GM19351 (cell line): ENCODE data around the gene LILRB5.
"Not testable (repeated sequence)": the region's sequence is repeated elsewhere in the genome, so short reads cannot be mapped to it uniquely, and the experiment has no call there.

Experiments used
- ATAC-seq: cut with Tn5 transposase; IDR thresholded peaks from one replicate; pipeline ENCODE4 v1.9.1; 2021; ENCODE audit warnings: mild to moderate bottlenecking, moderate library complexity; ENCODE audit not compliant: unreplicated experiment

Gene LILRB5

DNA sequence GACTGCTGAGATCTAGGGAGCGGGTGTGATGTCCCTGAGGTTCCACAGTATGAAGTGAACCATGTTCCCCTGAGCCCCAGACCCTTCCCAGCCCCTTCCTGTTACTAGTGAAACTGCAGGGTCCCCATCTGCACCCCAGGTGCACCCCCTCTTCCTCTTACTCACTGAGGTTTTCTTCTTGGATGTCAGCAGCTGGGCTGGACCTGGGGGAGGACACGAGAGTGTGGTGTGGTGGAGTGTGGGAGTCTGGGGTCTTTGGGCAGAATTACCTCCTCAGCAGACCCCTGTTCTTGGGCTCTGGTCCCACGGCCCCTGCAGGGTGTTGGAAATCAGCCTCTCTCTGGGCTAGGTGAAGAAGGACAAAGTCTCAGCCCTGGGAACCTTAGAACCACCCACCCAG lies 11.1 kb downstream of the LILRB5 start:
- ATAC-seq: no peak

GRCh38 chr19:54243809-54244208 lies 13.3 kb downstream of the LILRB5 start:
- not testable (repeated sequence) for ATAC-seq

- not testable (repeated sequence) for ATAC-seq
Measured at GRCh38 chr19:54242646-54243045, 14.4 kb downstream of the LILRB5 start, which contains the start of gene LILRA6. Gene LILRA6, minus strand, starts transcription at chr19:54242790.

GRCh38 chr19:54242234-54242633 lies 14.8 kb downstream of the LILRB5 start:
- not testable (repeated sequence) for ATAC-seq

GRCh38 chr19:54240372-54241336 lies 16.4 kb downstream of the LILRB5 start:
- not testable (repeated sequence) for ATAC-seq

- ATAC-seq: not testable (repeated sequence)
Measured at GRCh38 chr19:54239491-54240371, 17.3 kb downstream of the LILRB5 start.

- ATAC-seq: no peak
Measured at GRCh38 chr19:54233941-54234340, 23.1 kb downstream of the LILRB5 start.

DNA sequence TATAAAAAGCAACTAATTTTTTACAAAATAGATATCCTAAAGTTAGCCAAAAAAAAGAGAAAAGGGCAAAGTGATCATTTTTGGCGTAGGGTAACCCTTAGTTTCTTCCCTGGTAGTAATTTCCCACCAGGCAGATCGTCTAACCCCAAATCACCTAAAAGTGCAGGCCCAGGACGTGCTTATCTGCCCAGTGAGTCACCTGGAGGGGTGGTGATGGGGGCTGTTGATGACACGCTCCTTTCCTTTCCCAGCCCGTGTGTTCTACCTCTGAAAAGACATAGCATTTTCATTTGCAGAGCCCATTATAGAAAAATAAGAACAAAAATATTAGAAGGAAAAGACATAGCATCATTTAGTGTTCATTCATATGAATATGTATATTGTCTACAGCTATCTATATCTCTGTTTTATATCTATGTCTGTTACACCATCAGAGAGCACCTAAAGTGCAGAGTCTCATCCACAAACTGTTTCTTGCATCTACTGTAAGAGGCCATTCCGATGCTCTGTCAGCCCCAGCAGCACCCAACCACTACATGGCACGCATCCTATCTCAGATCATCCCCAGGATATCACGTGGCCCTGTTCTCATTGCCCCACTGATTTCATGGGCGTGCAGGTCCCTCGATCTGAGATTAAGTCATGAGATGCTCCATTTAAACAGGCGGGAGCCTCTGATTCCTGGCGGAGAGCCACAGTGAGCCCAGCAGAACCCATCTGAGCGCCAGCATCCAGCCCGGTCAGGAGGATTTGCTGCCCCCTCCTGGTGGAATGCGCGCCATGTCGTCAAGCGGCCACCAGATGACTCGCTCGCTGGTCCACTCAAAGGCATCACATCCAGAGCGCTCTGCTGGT lies 25.8 kb downstream of the LILRB5 start:
- no peak for ATAC-seq

- no peak for ATAC-seq
Measured at GRCh38 chr19:54230031-54230430, 27.0 kb downstream of the LILRB5 start.

DNA sequence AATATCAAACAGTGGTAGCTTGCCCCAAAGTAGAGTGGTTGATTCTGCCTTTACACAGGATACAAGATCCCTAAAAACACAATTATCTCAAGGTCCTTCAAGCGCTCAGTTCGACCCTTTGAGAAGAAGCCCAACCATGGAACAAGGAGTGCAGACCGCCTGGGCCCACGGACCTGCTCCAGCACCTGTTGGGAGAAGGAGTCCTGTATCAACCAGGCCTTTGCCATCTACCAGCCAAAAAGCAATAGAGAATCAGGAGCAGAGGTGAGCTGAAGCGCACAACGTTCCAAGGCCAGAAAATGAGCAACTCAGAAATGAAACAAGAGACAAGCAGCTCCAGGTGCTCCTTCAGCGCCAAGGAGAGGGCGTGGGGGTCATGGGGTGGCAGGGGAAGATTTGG lies 27.9 kb downstream of the LILRB5 start:
- ATAC-seq: no peak

- not testable (repeated sequence) for ATAC-seq
Measured at GRCh38 chr19:54224619-54225018, 32.5 kb downstream of the LILRB5 start.

GRCh38 chr19:54223937-54224281 lies 33.2 kb downstream of the LILRB5 start:
- not testable (repeated sequence) for ATAC-seq

DNA sequence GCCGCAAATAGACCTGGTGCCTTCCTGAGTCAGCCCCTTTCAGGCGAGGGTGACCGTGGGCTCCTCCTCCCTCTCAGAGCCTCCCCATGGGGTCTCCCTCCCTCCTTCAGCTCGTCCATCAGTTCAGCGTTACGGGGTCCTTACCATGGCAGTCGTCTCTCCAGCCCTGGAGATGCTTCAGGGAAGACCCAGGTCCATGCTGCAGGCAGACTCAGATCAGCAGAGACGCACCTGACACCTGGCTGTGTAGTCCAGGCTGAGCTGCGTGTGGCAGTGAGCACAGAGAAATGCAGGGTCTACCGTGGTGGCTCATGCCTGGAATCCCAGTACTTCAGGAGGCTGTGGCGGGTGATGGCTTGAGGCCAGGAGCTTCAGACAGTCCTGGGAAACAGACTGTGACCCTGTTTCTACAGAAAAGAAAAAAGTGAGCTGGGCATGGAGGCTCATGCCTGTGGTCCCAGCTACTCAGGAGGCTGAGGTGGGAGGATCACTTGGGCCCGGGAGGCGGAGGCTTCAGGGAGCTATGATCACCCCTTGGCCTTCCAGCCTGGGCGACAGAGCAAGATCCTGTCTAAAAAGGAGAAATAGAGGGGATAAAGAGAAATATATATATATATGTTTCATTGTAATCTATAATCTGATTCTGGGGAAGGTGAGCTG lies 33.7 kb downstream of the LILRB5 start:
- not testable (repeated sequence) for ATAC-seq

DNA sequence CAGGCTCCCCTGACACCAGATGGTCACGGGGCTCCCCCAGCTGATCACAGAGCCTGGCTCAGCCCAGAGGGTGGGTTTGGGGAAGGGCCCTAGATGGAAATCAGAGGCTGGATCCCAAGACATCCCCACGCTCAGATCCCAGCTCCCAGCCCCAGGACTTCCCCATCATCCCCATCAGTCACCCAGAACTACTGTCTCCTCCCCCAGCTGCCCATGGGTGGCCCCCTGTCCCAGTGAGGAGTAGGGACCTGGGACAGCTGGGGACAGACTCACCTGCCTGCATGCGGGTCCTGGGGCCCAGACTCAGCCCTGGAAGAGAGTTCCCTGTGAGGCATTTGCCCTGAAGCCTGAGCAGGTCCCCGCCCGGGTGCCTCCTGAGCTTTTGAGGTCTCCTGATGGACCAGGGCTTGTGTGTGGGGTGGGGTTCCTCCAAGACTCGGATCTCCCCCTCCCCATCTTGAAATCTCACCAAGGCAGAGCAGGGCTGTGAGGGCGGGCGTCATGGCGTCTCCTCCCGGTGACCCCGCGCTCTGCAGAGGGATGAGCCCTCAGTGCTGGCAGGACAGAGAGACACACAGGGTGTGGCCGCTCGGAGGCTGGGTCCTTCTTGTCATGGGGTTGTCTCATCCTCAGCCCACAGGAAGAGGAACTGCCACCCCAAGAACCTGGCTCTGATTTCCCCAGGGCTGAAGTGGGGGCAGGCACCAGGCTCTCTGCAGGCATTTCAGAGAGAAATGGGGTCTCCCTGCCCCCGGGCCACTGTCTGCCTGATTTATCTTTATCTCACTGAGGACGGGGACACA lies 34.4 kb downstream of the LILRB5 start, which contains the start of gene LILRB3:
Gene LILRB3, minus strand, starts transcription at position 534 of the 803 bp plus-strand sequence. Its CDS starts 31 bp downstream, at position 503.
- not testable (repeated sequence) for ATAC-seq

- ATAC-seq: not testable (repeated sequence)
Measured at GRCh38 chr19:54221947-54222346, 35.1 kb downstream of the LILRB5 start.

GRCh38 chr19:54219702-54220101 lies 37.4 kb downstream of the LILRB5 start:
- not testable (repeated sequence) for ATAC-seq

GRCh38 chr19:54218960-54219661 lies 38.0 kb downstream of the LILRB5 start:
- no peak for ATAC-seq

- no peak for ATAC-seq
Measured at GRCh38 chr19:54218259-54218658, 38.8 kb downstream of the LILRB5 start.
